Stimulated activated CD4-positive, alpha-beta T cell treated with anti-CD3 and anti-CD28 coated beads, TNF-alpha, amount 100 ng/mL, for 1 hour (primary cell): Measurements from ENCODE around the gene KCTD17.
"Not testable (repeated sequence)": the region's sequence is repeated elsewhere in the genome, so short reads cannot be mapped to it uniquely, and the experiment has no call there.

Experiments
- DNase-seq, 3 donors: peaks; one replicate each; pipeline ENCODE4 v3.0.0-alpha.2; 2020; ENCODE audit warnings: low read depth in 3 of 3, low spot score in 1 of 3

The KCTD17 gene

DNA sequence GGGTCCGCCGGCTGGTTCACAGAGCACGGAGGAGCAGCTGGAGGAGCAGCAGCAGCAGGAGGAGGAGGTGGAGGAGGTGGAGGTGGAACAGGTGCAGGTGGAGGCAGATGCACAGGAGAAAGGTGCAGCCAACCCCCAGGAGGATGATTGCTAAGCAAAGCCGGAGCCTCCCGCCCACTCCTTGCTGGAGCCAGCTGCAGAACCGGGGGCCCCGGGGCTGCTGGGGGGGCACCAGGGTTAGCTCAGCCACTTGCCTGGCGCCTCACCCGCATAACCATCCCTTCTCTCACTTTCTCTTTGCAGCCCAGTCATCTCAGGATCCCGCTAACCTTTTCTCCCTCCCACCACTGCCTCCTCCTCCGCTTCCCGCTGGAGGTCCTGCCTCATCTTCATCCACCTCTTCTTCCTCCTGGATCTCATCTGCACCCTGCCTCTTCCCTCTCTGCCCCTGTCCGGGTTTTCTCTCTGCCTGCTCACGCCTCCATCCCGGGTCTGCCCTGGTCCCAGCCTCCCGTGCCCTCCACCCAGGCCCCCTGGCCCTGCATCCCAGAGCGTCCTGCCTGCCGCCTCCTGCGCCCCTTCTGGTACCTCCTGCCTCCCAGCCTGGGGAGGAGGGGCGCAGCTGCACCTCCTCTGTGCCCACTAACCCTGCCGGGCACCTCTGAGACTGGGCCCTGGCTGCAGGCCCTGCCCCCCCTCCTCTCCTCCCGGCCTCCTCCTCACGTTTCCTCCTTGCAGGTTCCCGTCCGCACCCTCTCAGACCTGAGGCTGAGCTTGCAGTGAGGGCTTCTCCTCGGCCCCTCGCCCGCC is 9.5 kb downstream of the KCTD17 start:
- DNase-seq: no peak

DNA sequence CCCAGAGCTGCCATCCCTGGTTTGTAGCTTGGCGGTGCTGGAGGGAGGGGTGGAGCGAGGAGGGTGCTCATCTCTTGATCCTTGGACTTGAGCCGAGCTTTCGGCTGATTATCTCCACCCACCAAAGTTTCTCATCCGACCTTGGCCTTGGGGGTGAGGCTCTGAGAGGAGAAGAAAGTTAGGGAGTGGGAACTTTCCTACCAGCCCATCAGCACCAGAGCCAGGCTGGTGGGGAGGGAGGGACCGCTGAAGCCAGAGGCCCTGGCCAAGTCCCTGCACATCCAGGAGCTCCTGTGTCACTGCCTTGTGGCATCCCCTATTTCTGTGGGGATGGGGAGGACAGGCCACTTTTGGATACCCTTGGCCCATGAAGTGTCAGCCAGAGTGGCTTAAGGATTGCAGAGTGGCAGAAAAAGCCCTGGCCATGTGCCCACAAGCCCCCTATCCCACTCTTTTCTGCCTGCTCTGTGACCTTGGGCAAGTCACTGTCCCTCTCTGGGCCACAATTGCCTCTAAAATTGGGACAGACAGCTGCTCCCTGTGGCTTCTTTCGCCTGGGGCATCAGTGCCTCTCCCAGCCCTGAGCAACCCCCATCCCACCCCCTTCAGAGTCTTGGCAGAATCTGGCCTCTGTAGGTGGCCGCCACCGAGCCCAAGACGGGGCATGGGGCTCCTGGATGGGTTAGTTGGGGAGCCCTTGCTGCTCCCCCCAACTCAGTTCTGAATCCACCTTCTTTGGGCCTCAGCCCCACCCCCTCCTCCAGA is 10.3 kb downstream of the KCTD17 start:
- no peak for DNase-seq

DNA sequence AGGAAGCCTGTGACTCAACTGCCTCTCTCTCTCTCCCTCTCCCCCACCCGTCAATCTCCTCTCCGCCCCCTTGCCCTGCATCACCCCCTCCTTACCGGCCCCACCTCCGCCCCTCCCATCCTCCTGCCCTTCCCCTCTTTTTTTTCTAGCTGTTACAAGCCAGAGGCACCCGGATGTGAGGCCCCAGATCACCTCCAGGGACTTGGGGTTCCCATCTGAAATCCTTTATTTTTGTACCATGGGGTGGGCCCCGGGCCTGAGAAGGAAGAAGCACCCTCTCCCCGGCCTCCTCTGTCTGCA is 10.8 kb downstream of the KCTD17 start:
- no peak for DNase-seq

DNA sequence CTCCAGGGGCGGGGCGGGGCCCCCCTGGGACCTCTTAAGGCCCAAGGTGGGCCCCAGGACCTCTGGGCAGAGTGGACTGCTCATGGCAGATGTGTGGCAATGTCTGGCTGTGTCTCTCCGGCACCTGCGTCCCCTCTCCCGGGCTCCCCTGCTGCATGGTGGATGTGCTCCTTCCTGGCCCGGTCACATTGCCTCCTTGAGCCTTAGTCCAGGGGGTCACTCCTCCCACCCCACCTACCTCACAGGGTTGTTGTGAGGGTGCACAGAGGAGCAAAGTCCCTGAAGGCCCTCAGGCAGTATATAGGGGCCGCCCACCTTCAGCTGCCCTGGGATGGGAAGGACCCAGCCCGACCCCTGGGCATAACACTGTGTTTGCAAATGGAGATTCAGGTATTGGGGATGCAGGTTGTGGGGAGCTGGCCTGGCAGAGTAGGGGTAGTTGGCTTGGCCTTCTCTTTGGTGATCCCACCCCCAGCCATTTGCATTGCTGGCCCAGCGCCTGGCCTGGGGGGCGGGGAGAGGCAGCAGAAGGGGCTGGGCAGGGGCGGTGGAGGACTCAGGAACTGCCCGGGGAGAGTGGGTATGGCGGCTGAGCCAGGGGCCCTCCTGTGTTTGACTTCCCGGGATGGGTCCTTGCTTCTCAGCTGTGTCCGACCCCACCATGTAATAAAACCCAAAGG is 11.3 kb downstream of the KCTD17 start:
- no peak for DNase-seq

DNA sequence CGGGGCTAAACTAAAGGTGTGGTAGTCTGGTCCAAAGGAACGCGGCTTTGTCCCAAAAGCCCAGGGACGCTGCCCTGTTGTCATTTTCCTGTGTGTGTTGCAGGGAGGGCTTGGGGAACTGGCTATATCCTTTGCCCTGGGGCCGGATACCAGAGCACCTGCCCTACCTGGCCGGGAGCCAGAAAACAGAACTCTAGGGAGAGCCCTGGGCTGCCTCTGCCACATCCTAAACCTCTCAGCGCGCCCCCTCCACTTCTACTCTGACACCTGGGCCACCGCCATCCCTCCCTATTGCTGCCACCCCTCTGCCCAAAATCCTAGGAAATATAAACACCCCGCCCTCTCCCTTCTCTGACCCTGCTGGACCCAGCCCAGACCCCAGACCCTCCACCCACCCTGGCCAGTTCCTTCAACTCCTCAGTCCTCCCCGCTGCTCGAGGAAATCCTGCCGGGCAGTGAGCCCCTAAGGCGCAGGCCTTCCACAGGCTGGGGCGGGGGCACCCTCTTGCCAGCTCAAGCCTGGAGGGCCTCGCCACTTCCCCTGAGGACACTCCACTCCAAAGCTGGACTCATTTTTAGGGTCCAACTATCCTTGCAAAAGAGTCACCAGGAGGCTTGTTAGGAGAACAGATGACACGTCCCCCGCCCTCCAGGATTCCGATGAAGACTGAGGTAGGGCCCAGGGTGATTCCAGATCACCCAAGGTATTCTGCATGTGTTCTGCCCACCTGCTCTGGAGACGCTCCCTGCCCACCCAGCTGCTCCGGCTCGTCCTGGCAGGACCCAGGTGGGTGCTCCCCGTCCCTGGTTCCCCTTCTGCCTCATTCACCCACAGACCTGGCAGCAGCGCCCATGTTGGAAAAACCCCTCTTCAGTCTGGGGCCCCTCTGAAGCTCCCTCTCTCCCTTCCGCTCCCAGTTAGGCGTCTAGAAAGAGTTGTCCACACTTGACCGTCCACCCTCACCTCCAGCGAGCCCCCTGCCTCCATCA is 12.2 kb downstream of the KCTD17 start:
- DNase-seq: no peak

DNA sequence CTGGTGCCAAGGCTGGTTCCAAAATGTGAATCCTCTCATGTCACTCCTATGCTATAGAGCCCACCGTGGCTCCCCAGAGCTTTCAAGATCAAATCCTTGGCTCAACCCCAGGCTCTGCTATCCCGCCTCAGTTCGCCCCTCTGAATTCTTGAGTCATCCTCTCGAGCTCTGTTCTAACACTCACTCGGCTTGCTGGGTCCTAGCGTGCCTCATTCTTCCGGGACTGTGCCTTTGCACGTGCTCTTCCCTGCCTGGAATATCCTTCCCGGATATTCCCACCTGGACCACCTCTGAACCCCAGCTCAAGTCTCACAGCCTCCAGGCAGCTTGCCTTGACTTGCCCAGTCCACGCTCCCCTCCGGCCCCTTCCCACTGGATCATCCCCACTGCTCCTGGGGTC is 13.0 kb downstream of the KCTD17 start:
- no peak for DNase-seq

DNA sequence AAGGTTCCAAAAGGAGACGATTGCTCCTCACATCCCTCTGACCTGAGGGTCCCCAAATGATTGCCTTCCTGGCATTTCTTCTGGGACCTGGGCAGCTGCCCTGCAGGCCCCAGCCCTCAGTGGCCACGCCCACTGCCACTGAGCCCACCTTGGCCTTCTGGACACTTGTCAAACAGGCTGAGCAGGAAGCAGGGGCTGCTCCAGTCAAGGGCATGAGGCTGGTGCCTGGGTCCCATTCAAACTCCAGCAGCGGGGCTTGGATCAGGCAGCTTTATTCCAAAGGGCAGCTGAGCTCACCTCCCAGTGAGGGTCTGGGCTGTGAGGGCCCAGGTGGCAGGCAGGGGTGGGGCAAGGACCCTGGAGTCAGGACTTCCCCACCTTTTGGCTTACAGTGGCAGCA is 13.6 kb downstream of the KCTD17 start:
- no peak for DNase-seq

DNA sequence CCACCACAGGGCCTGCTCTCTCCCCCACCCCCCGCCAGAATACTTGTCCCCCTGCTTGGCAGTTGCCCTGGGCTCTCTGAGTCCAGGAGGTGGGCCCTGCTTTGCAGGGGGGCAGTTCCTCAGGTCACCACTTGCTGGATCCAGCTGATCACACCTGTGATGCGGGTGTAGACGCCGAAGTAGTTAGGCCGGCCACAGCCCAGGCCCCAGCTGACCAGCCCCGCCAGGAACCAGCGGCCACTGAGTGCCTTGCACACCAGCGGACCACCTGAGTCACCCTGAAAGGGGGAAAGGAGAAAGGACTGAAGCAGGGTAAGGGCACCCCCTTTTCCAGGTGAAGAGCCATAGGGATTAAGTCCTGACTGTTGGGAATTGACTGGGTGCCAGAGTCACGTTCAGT is 14.4 kb downstream of the KCTD17 start:
- DNase-seq: no peak

DNA sequence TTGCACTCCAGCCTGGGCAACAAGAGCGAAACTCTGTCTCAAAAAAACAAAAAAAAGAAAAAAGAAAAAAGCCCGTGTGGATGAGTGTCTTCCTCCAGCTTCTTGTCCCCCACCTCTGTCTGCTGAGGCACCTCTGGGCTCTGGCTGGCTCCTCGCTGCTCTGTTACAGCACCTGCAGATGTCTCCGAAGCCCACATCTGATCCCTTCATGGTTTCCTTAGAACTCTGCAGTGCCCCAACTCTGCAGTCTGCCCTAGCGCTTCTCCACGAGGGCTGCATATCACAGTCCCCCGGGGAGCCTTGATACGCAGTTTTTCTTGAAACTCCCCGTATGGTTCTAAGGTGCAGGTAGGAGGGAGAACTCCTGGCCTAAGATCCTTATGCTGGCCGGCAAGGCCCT is 15.9 kb downstream of the KCTD17 start:
- DNase-seq: no peak

DNA sequence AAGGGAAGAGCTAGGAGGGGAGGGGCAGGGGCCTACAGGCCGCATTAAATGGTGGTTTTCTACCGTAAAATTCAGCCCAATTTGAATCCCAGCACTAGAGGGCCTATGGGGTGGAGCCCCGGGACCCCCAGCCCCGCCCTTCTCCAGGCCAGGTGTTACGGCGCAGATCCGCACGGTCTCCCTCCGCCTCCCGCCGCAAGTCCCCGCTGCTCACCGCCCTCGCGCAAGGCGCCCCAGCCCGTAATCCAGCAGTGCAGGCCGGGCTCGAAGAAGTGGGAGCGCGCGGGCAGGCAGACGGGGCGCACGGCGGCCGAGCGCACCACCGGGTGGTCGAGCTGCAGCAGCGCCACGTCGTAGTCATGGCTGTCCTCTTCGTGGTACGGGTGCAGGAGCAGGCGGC is 17.3 kb downstream of the KCTD17 start:
- no peak for DNase-seq

DNA sequence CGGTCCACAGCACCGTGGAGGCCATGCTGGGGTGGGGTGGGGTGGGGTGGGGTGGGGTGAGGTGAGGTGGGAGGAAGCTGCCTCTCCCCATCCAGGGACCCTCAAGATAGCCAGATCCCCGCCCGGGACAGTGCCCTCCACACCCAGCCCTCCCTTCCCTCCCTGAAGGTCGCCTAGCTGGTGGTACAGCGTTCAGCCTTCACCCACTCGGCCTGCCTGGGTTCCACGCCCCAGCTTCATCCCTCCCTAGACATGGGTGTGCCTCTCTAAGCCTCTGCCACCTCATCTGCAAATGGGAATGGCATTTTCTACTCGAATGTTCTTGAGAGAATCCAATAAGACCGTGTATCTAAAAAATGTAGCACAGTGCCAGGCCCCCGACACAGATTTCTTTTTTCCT is 17.8 kb downstream of the KCTD17 start:
- no peak for DNase-seq

DNA sequence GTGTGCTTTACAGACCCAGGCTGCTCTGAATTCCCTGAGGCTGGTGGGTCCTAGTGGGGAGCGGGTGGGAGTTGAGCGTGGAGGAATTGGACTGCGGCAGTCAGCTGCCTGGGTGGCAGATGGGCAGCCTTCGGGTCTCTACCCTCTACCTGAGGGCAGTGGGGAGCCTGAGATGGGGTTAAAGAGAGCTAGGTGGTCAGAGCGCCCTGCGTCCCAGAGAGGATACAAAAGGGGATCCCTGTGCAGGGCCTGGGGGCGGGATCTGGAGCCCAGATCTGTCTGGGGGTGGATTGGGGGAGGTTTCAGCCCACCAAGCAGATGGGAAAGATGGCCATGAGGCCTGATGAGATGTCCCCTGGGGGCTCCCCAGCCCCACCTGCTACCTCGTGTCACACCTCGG is 18.2 kb downstream of the KCTD17 start:
- no peak for DNase-seq

DNA sequence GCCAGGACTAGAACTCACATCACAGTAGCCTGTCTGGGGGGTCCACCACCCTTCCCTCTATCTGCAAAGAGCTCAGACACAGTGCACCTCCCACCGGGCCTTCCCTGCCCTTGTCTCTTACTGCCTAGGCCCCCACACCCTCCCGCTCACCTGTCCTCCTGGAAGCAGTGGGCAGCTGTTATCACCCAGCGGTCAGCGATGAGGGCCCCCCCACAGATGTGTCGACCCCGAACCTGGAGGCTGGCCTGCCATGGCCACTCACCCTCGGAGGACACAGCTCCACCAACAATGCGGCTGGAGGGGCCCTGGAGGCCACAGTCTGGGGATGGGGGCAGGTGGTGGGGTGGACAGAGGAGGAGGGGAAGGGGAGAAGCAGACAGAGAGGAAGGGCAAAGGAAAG is 18.8 kb downstream of the KCTD17 start:
- no peak for DNase-seq

DNA sequence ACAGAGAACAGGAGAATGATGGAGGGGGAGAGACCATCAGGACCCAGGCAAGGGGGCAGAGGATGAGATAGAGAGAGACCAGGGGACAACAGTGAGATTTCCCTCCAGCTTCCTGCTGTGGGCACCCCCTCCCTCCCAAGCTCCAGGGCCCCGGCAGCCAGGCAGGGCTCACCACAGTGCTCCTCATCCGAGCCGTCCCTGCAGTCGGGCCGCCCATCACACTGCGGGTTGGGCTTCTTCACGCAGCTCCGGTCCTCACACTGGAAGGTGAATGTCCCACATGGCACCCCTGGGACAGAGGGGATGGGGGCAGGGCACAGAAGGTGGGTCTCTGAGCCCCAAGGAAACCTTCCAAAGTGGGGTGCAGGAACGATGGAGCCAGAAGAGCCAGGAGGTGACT is 19.2 kb downstream of the KCTD17 start:
- no peak for DNase-seq

DNA sequence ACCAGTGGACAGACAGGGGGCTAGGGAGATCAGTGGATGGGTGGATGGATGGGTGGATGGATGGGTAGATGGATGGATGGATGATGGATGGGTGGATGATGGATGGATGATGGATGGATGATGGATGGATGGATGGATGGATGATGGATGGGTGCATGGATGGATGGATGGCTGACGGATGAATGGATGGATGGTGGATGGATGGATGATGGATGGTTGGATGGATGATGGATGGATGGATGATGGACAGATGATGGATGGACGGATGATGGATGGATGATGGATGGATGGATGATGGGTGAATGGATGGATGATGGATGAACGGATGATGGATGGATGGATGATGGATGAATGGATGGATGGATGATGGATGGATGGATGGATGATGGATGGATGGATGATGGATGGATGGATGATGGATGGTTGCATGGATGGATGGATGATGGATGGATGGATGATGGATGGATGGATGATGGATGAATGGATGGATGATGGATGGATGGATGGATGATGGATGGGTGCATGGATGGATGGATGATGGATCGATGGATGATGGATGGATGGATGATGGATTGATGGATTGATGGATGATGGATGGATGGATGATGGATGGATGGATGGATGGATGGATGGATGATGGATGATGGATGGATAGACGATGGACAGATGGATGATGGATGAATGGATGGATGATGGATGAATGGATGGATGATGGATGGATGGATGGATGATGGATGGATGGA is 20.5 kb downstream of the KCTD17 start:
- DNase-seq: not testable (repeated sequence)

DNA sequence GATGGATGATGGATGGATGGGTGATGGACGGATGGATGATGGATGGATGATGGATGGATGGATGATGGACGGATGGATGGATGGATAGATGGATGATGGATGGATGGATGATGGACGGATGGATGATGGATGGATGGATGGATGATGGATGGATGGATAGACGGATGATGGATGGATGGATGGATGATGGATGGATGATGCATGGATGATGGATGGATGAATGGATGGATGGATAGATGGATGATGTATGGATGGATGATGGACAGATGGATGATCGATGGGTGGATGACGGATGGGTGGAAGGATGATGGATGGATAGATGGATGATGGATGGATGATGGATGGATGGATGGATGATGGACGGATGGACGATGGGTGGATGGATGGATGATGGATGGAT is 21.1 kb downstream of the KCTD17 start:
- DNase-seq: no peak

DNA sequence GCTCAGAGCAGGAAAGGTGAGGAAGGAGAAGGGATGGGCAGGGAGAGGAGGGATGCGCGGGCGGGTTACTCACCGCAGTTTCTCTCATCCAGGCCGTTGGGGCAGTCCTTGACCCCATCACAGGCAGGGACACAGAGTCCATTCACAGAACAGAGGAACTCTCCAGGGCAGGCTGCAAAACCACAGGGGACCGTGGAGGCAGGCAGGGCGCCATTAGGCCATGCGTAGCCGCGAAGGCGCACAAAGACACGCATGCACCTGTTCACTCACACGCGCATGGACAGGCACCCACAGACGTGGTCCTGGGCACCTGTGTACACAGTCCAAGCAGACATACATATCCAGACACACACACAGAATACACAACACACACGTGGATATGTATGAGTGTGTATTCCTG is 23.0 kb downstream of the KCTD17 start:
- no peak for DNase-seq

DNA sequence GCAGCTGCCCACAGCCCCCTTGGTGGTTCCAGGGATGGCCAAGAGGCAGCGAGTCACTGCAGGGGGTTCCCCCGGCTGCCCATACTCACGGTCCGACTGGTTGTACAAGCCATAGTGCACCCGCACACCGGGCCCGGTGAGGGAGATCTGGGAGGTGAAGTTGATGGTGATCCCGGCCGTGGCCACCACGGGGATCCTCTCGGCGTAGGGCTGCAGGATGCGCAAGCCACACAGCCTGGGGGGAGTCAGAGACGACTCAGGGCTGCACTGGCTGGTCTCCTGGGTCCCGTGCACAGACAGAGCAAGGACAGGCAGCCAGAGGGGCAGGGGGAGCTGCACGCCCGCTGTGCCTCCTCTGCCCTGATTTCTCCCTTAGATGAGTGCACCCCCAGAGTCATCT is 23.5 kb downstream of the KCTD17 start:
- DNase-seq: no peak

DNA sequence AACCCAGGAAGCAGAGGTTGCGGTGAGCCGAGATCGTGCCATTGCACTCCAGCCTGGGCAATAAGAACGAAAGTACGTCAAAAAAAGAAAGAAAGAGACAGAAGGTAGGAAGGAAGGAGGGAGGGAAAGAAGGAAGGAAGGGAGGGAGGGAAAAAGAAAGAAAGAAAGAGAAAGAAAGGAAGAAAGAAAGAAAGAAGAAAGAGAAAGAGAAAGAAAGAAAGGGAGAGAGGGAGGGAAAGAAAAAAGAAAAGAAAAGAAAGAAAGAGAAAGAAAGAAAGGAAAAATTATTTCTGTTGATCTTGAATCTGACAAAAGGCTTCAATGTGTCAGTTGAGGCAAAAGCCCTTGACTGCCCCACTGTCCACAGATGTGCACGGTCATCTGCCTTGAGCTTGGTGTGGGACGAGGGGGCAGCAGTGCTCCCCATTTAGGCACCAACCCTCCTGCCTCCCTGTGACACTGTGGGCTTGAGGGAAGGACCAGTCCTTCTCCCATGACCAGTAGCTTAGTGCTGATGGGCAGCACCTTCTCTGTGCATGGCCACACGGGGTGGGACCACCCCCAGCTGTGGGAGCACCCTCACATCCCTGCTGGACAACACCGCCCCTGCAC is 24.4 kb downstream of the KCTD17 start:
- DNase-seq: no peak
